BE2C (cell line): ENCODE results near the gene TARS2.

ENCODE experiments used
- DNase-seq: peaks from one replicate; pipeline ENCODE4 v3.0.0-alpha.2; 2020
- H3K27me3 ChIP-seq: fragments of 250-450 bp; sonication (Bioruptor Pico); 2 replicates; pipeline ENCODE4 v1.5.1; 2020; ENCODE audit warnings: mild to moderate bottlenecking
- H3K36me3 ChIP-seq: fragments of 250-450 bp; sonication (Bioruptor Pico); 2 replicates; pipeline ENCODE4 v1.5.1; 2020; ENCODE audit warnings: mild to moderate bottlenecking
- H3K4me1 ChIP-seq: fragments of 250-450 bp; sonication (Bioruptor Pico); 2 replicates; pipeline ENCODE4 v1.5.1; 2020
- H3K4me3 ChIP-seq: 2 replicates; pipeline ENCODE4 v1.5.1; 2011; ENCODE audit warnings: low read depth, low read length
- H3K9me3 ChIP-seq: fragments of 250-450 bp; sonication (Bioruptor Pico); 2 replicates; pipeline ENCODE4 v1.5.1; 2020
- TF ChIP-seq, protein P1 (sequence below): IDR thresholded peaks from 2 replicates; pipeline ENCODE4 v1.5.1; 2012; ENCODE audit warnings: mild to moderate bottlenecking, low read depth, low read length

Gene TARS2

DNA sequence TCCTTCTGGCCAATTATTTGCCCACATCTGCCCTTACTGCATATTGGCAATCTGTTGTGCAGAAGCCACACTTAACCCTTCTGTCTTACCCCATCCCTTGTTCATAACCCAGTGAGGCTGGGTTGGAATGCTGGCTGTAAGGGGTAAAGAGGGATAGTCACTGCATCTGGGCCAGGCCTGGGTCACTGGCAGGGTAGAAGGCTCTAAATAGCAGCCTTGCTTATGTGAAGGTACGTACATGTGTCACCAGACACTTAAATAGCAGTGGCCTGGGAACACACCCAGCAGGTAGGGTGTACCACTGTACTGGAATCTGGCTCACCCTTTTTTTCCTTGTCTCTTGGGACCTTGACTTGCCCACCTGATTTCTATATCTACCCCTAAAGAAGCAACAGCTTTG lies 9.9 kb upstream of the TARS2 start:
- Histone ChIP-seq H3K9me3 (no peaks in the 10 kb centered on the region), H3K4me3 (no peak overlapping the region), H3K36me3 (peaks cover 8% of the 10 kb centered on the region), H3K27me3 (no peaks in the 10 kb centered on the region), H3K4me1 (no peaks in the 10 kb centered on the region; the same call in 1 of the 2 replicates)
- TF ChIP-seq, protein P1, sequence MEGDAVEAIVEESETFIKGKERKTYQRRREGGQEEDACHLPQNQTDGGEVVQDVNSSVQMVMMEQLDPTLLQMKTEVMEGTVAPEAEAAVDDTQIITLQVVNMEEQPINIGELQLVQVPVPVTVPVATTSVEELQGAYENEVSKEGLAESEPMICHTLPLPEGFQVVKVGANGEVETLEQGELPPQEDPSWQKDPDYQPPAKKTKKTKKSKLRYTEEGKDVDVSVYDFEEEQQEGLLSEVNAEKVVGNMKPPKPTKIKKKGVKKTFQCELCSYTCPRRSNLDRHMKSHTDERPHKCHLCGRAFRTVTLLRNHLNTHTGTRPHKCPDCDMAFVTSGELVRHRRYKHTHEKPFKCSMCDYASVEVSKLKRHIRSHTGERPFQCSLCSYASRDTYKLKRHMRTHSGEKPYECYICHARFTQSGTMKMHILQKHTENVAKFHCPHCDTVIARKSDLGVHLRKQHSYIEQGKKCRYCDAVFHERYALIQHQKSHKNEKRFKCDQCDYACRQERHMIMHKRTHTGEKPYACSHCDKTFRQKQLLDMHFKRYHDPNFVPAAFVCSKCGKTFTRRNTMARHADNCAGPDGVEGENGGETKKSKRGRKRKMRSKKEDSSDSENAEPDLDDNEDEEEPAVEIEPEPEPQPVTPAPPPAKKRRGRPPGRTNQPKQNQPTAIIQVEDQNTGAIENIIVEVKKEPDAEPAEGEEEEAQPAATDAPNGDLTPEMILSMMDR = no peak
- DNase-seq = no peak

DNA sequence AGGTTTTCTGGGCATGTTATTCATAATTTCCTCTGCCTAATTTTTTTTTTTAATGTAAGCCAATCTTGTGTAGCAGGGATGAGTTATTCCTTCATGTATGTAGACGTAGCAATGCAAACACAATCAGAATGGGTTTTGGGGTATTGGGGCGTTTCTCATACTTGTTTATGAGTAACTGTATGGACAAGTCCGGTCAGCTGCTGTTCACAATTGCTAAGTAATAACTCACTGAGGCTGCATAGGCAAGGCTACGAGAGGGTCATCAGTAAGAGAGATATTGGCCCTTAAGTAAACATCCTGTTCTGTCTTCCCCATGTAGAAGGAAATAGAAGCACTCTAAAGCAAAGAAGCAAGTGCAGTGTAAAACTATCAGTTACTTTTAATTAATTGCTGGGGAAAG lies 9.5 kb upstream of the TARS2 start:
- no peak overlapping the region for H3K4me3 ChIP-seq
- H3K4me1 ChIP-seq = no peaks in the 10 kb centered on the region; the same call in 1 of the 2 replicates
- H3K9me3 ChIP-seq = no peaks in the 10 kb centered on the region
- no peaks in the 10 kb centered on the region for H3K27me3 ChIP-seq
- DNase-seq = no peak
- H3K36me3 ChIP-seq = peaks cover 4% of the 10 kb centered on the region
- TF ChIP-seq, protein P1 = no peak

DNA sequence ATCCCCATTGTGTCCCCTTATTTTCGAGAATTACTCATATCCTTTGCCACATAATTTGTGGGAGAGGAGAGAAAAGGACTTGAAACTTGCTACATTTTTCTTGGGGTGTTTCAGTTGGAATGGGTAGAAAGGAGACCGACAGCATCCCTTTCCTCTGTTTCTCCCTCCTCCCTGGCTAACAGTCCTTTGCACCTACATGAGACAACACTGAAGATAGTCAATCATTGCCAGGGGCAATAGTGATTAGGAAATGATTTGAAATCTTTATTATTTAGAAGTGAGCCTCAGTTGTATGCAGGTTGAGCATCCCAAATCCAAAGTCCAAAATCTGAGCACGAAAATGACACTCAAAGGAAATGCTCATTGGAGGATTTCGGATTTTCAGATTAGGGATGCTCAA lies 7.8 kb upstream of the TARS2 start:
- no peak for DNase-seq
- Histone ChIP-seq H3K9me3 (no peaks in the 10 kb centered on the region), H3K36me3 (no peaks in the 10 kb centered on the region; the same call in 1 of the 2 replicates), H3K4me1 (no peaks in the 10 kb centered on the region; the same call in 1 of the 2 replicates), H3K27me3 (no peaks in the 10 kb centered on the region), H3K4me3 (no peak overlapping the region)
- TF ChIP-seq, protein P1 = no peak

DNA sequence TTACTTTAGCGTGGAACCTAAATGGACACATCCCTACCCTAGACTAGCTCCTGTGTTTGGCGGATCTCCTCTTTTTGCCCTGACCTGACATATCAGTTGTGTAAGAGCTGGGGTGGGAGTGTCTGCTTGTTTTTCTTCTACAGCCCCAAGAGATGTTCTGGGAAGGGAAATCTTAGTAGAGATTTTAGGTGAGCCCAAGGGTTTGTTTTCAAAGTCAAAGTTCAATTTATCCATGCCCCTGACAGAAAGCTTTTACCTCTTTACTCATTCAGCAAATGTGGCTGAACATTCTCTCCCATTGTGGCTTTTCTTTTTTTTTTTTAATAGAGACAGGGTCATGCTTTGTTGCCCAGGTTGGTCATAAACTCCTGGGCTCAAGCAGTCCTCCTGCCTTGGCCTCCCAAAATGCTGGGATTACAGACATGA lies 7.3 kb upstream of the TARS2 start:
- H3K4me1 ChIP-seq = no peaks in the 10 kb centered on the region; the same call in 1 of the 2 replicates
- no peak overlapping the region for H3K4me3 ChIP-seq
- DNase-seq = no peak
- H3K9me3 ChIP-seq = no peaks in the 10 kb centered on the region
- TF ChIP-seq, protein P1 = no peak
- H3K27me3 ChIP-seq = no peaks in the 10 kb centered on the region
- H3K36me3 ChIP-seq = no peaks in the 10 kb centered on the region; the same call in 1 of the 2 replicates

DNA sequence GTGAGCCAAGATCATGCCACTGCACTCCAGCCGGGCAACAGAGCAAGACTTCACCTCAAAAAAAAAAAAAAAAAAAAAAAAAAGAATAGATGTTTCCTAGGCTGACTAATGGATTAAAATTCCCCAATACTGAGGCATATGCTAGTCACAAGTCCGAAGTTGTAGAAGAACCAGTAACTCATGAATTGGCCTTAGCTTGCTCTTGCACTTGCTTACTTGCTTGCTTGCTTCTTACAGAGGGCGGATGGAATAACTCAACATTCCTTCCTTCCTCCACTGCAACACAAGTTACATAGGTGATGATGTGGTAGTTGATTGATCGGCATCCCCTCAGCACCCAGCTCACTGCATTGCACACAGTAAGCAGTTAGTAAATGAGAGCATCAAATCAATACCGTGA lies 2.8 kb upstream of the TARS2 start:
- H3K27me3 ChIP-seq = no peaks in the 10 kb centered on the region
- TF ChIP-seq, protein P1 = no peak
- no peaks in the 10 kb centered on the region for H3K9me3 ChIP-seq
- H3K4me3 ChIP-seq = no peak overlapping the region
- H3K4me1 ChIP-seq = no peaks in the 10 kb centered on the region
- no peaks in the 10 kb centered on the region for H3K36me3 ChIP-seq
- DNase-seq = no peak

DNA sequence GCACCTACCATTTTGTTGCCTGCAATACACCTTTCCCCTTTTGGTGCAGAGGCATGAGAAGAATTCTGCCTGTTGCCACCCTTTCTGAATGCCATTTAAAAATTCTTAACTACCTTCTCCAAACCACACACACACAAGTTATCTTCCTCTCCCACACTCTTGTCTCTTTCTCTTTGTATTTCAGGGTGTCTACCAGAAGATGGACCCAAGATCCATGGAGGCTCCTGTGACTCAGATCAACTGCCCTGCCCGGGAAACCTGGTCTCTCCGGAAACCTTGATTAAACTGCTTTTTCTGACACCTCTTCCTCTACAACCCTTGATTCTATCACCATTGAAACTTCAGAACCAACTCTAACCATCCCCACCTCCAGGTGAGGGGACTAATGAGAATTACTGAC lies 2.4 kb upstream of the TARS2 start:
- H3K4me1 ChIP-seq = no peaks in the 10 kb centered on the region
- no peaks in the 10 kb centered on the region; the same call in 1 of the 2 replicates for H3K36me3 ChIP-seq
- no peaks in the 10 kb centered on the region for H3K9me3 ChIP-seq
- H3K4me3 ChIP-seq = no peak overlapping the region
- H3K27me3 ChIP-seq = no peaks in the 10 kb centered on the region
- no peak for DNase-seq
- TF ChIP-seq, protein P1 = peak; percentile 49
